ENCODE results near the gene ZNRF4. TPM values are rescaled to one million over a fixed set of nuclear protein-coding genes. Genes with fewer than 3 reads are reported as not detected.

ZNRF4 gene
- total RNA-seq, 4 donors from 2014 or later = not detected

- Histone ChIP-seq H3K4me3 (no peak overlapping the region), H3K27ac (no peak overlapping the region), H3K27me3 (no peaks in the 10 kb centered on the region), H3K4me1 (no peaks in the 10 kb centered on the region), H3K36me3 (no peaks in the 10 kb centered on the region), H3K9me3 (no peaks in the 10 kb centered on the region)
- no peak for DNase-seq
- intact Hi-C loops (cut with DNase I; ENCODE audit: low total_unique reads) = no loop called here
- TF ChIP-seq POLR2A (IDR thresholded peaks at IDR 0.05) (no peak), CTCF (IDR thresholded peaks at IDR 0.05) (no peak)
Observed at GRCh38 chr19:5430237-5430636, 25.0 kb upstream of the ZNRF4 start.

GRCh38 chr19:5432687-5433086 lies 22.5 kb upstream of the ZNRF4 start:
- H3K36me3 ChIP-seq = no peaks in the 10 kb centered on the region
- no peaks in the 10 kb centered on the region for H3K9me3 ChIP-seq
- DNase-seq = no peak
- H3K4me1 ChIP-seq = no peaks in the 10 kb centered on the region
- TF ChIP-seq POLR2A (IDR thresholded peaks at IDR 0.05) = no peak
- TF ChIP-seq CTCF (IDR thresholded peaks at IDR 0.05) = no peak
- H3K27me3 ChIP-seq = no peaks in the 10 kb centered on the region
- intact Hi-C loops (cut with DNase I; ENCODE audit: low total_unique reads) = no loop called here
- no peak overlapping the region for H3K4me3 ChIP-seq
- no peak overlapping the region for H3K27ac ChIP-seq

- Histone ChIP-seq H3K27me3 (peaks cover 0 to 4% of the 10 kb centered on the region in 2 donors), H3K9me3 (no peaks in the 10 kb centered on the region), H3K4me1 (no peaks in the 10 kb centered on the region), H3K4me3 (no peak overlapping the region), H3K27ac (no peak overlapping the region), H3K36me3 (no peaks in the 10 kb centered on the region)
- TF ChIP-seq CTCF (IDR thresholded peaks at IDR 0.05) = no peak
- intact Hi-C loops (cut with DNase I; ENCODE audit: low total_unique reads) = no loop called here
- no peak for DNase-seq
Observed at GRCh38 chr19:5434351-5434917, 20.8 kb upstream of the ZNRF4 start.

- no peaks in the 10 kb centered on the region for H3K36me3 ChIP-seq
- no peak for TF ChIP-seq CTCF (IDR thresholded peaks at IDR 0.05)
- no peak for TF ChIP-seq POLR2A (IDR thresholded peaks at IDR 0.05)
- intact Hi-C loops (cut with DNase I; ENCODE audit: low total_unique reads) = no loop called here
- peaks cover 0 to 4% of the 10 kb centered on the region in 2 donors for H3K27me3 ChIP-seq
- no peak overlapping the region for H3K27ac ChIP-seq
- H3K9me3 ChIP-seq = no peaks in the 10 kb centered on the region
- H3K4me3 ChIP-seq = no peak overlapping the region
- no peak for DNase-seq
- H3K4me1 ChIP-seq = no peaks in the 10 kb centered on the region
Observed at GRCh38 chr19:5434970-5435641, 20.1 kb upstream of the ZNRF4 start.

GRCh38 chr19:5435642-5436017 lies 19.6 kb upstream of the ZNRF4 start:
- Histone ChIP-seq H3K4me1 (no peaks in the 10 kb centered on the region), H3K4me3 (no peak overlapping the region), H3K27ac (no peak overlapping the region), H3K36me3 (no peaks in the 10 kb centered on the region), H3K9me3 (no peaks in the 10 kb centered on the region), H3K27me3 (peaks cover 0 to 4% of the 10 kb centered on the region in 2 donors)
- DNase-seq = no peak
- no peak for TF ChIP-seq POLR2A (IDR thresholded peaks at IDR 0.05)
- intact Hi-C loops (cut with DNase I; ENCODE audit: low total_unique reads) = no loop called here

Measured in uterus (tissue), 4 donors.